Transverse colon (tissue), 3 donors: Measurements from ENCODE around the gene NAALADL2.

Experiments
- CTCF ChIP-seq, 5 experiments: fragments of 200-600 bp in 3 of 5; fragments of 450-650 bp in 2 of 5; sonication (generic) in 3 of 5; IDR thresholded peaks; 1 replicate in 2 of 5; 2 replicates in 3 of 5; pipeline ENCODE4 v1.5.1; 2016 to 2017; ENCODE audit warnings: antibody characterized with exemption in 5 of 5, inconsistent platforms in 3 of 5, mild to moderate bottlenecking in 2 of 5, moderate library complexity in 1 of 5
- POLR2A ChIP-seq: fragments of 450-650 bp; IDR thresholded peaks from one replicate; pipeline ENCODE4 v1.6.1; 2016; ENCODE audit warnings: antibody characterized with exemption, mild to moderate bottlenecking, moderate library complexity

GRCh38 chr3:175608356-175608755 lies 749.2 kb downstream of the NAALADL2 start:
- TF ChIP-seq CTCF (IDR thresholded peaks at IDR 0.05) (no peak), POLR2A (no peak)
